ENCODE measurements around the gene APMAP. TPM values are rescaled to one million over a fixed set of nuclear protein-coding genes. Genes with fewer than 3 reads are reported as not detected.

Gene APMAP
- total RNA-seq, 1 experiment from 2014 or later = 82.7 TPM

- BruUV-seq (replicated peaks) = no TSS peak
- POLR2A ChIA-PET = no interaction called here
- H3K36me3 ChIP-seq (ENCODE audit: control insufficient read depth in 1 of 2, insufficient read depth in 2 of 2, low read length in 2 of 2) = no peaks in the 10 kb centered on the region
- H3K4me1 ChIP-seq (ENCODE audit: control insufficient read depth in 1 of 2, insufficient read depth in 2 of 2, low read length in 2 of 2) = no peaks in the 10 kb centered on the region
- H3K4me2 ChIP-seq (ENCODE audit: low read length) = no peak overlapping the region
- peaks cover 6% of the 10 kb centered on the region; the same call in 1 of the 2 replicates for H3K27me3 ChIP-seq (ENCODE audit: insufficient read depth, low read length)
- H3K9me2 ChIP-seq (ENCODE audit: insufficient read depth) = no peaks in the 10 kb centered on the region
- H3K27ac ChIP-seq (ENCODE audit: low read depth, low read length) = no peak overlapping the region
- no peak overlapping the region for H2AFZ ChIP-seq (ENCODE audit: low read depth, low read length, poor library complexity, severe bottlenecking)
- TF ChIP-seq EZH2 (IDR thresholded peaks at IDR 0.05) = no peak
- TF ChIP-seq SP1 (IDR thresholded peaks at IDR 0.05; ENCODE audit: low read depth) = no peak
- TF ChIP-seq ELF1 (IDR thresholded peaks at IDR 0.05; ENCODE audit: borderline replicate concordance, low read depth) = no peak
- no peak for TF ChIP-seq ZFX (IDR thresholded peaks at IDR 0.05)
- no peak for TF ChIP-seq EZH2phosphoT487 (IDR thresholded peaks at IDR 0.05; ENCODE audit: borderline replicate concordance)
- no peak for TF ChIP-seq POLR2A (IDR thresholded peaks at IDR 0.05; ENCODE audit: borderline replicate concordance, extremely low read depth, insufficient read depth, insufficient read length)
- H4K20me1 ChIP-seq (ENCODE audit: insufficient read depth) = no peaks in the 10 kb centered on the region
- no peaks in the 10 kb centered on the region for H3K9me3 ChIP-seq (ENCODE audit: control insufficient read depth in 1 of 2, insufficient read depth in 1 of 2, low read depth in 1 of 2, low read length in 2 of 2)
- intact Hi-C loops (cut with micrococcal nuclease) = no loop called here
- H3K79me2 ChIP-seq (ENCODE audit: insufficient read depth, low read length) = no peaks in the 10 kb centered on the region
- H3K4me3 ChIP-seq (replicated peaks in 1 of 2; ENCODE audit: low read depth in 1 of 2, low read length in 2 of 2) = no peak overlapping the region
- RAD21 ChIA-PET (ENCODE audit: low non-redundant PET in 1 of 2, low total read pairs in 2 of 2, uncharacterized antibody in 2 of 2, unreplicated experiment in 2 of 2) = no interaction called here
- no peak for DNase-seq (ENCODE audit: low read depth, low spot score)
- ATAC-seq = no peak
- H3K9ac ChIP-seq (ENCODE audit: low read length) = no peak overlapping the region
- CTCF ChIA-PET = no interaction called here
These were observed 18.7 kb upstream of the APMAP start for GRCh38 chr20:25011261-25011660.

GRCh38 chr20:25009218-25010145 is 16.9 kb upstream of the APMAP start:
- no peak overlapping the region for H2AFZ ChIP-seq (ENCODE audit: low read depth, low read length, poor library complexity, severe bottlenecking)
- no peaks in the 10 kb centered on the region for H3K79me2 ChIP-seq (ENCODE audit: insufficient read depth, low read length)
- no peaks in the 10 kb centered on the region for H4K20me1 ChIP-seq (ENCODE audit: insufficient read depth)
- no peaks in the 10 kb centered on the region for H3K9me3 ChIP-seq (ENCODE audit: control insufficient read depth in 1 of 2, insufficient read depth in 1 of 2, low read depth in 1 of 2, low read length in 2 of 2)
- ChIA-PET CTCF (no interaction called here), RAD21 (ENCODE audit: low non-redundant PET in 1 of 2, low total read pairs in 2 of 2, uncharacterized antibody in 2 of 2, unreplicated experiment in 2 of 2) (no interaction called here), POLR2A (no interaction called here)
- DNase-seq (ENCODE audit: low read depth, low spot score) (no peak), ATAC-seq (no peak)
- H3K4me2 ChIP-seq (ENCODE audit: low read length) = no peak overlapping the region
- no peak overlapping the region for H3K27ac ChIP-seq (ENCODE audit: low read depth, low read length)
- H3K4me1 ChIP-seq (ENCODE audit: control insufficient read depth in 1 of 2, insufficient read depth in 2 of 2, low read length in 2 of 2) = no peaks in the 10 kb centered on the region
- no peak overlapping the region for H3K9ac ChIP-seq (ENCODE audit: low read length)
- H3K4me3 ChIP-seq (replicated peaks in 1 of 2; ENCODE audit: low read depth in 1 of 2, low read length in 2 of 2) = no peak overlapping the region
- TF ChIP-seq SRF (IDR thresholded peaks at IDR 0.05; ENCODE audit: low read depth) = no peak
- no peak for TF ChIP-seq ZBTB33 (IDR thresholded peaks at IDR 0.05; ENCODE audit: extremely low read depth, insufficient replicate concordance, low read length)
- TF ChIP-seq JUND (IDR thresholded peaks at IDR 0.05) = no peak
- no peak for TF ChIP-seq MAX (IDR thresholded peaks at IDR 0.05)
- TF ChIP-seq TCF7L2 (IDR thresholded peaks at IDR 0.05; ENCODE audit: borderline replicate concordance, extremely low read depth, insufficient read depth, insufficient read length) = no peak
- H3K36me3 ChIP-seq (ENCODE audit: control insufficient read depth in 1 of 2, insufficient read depth in 2 of 2, low read length in 2 of 2) = no peaks in the 10 kb centered on the region
- H3K27me3 ChIP-seq (ENCODE audit: insufficient read depth, low read length) = peaks cover 6% of the 10 kb centered on the region; the same call in 1 of the 2 replicates
- no peaks in the 10 kb centered on the region for H3K9me2 ChIP-seq (ENCODE audit: insufficient read depth)
- BruUV-seq (replicated peaks) = no TSS peak
- intact Hi-C loops (cut with micrococcal nuclease) = no loop called here
